SH-SY5Y (cell line): ENCODE results near the gene PTDSS2.

Experiments used
- GATA2 ChIP-seq: IDR thresholded peaks from 2 replicates; pipeline ENCODE4 v1.6.1; 2011; ENCODE audit warnings: mild to moderate bottlenecking, low read depth, low read length
- GATA3 ChIP-seq: IDR thresholded peaks from 2 replicates; pipeline ENCODE4 v1.6.1; 2011; ENCODE audit warnings: low read depth, mild to moderate bottlenecking, low read length, moderate library complexity

GRCh38 chr11:431921-432320 lies 18.2 kb upstream of the PTDSS2 start:
- TF ChIP-seq GATA2 (no peak), GATA3 (no peak)
